Pancreas (tissue), 10 donors: Measurements from ENCODE around the gene SDK1. TPM values are rescaled to one million over a fixed set of nuclear protein-coding genes. Genes with fewer than 3 reads are reported as not detected.

Experiments used
- ATAC-seq, 4 donors: fragments of 200-7000 bp; cut with Tn5 transposase; one replicate each; pipeline versions ENCODE4 v1.8.0 to v1.9.1; 2020; ENCODE audit warnings: mild to moderate bottlenecking in 4 of 4, moderate library complexity in 4 of 4
- DNase-seq, 6 donors: peaks; one replicate each; pipeline ENCODE4 v3.0.0-alpha.2; 2020
- FAIRE-seq: peaks from 2 replicates; lab custom pipeline; 2012; peaks lifted over from hg19 to GRCh38; lab: Jason Lieb, UNC
- H3K27ac ChIP-seq, 4 donors: fragments of 200-600 bp; sonication (generic); 1 replicate in 3 of 4; 2 replicates in 1 of 4; pipeline versions ENCODE4 v1.5.0 to v1.8.0; 2020
- H3K27me3 ChIP-seq, 4 donors: fragments of 200-600 bp; one replicate each; pipeline ENCODE4 v1.8.0; 2021
- H3K36me3 ChIP-seq, 3 donors: fragments of 200-600 bp; sonication (generic) in 1 of 3; one replicate each; pipeline versions ENCODE4 v1.5.0 to v1.8.0; 2020 to 2021
- H3K4me1 ChIP-seq, 3 donors: fragments of 200-600 bp; one replicate each; pipeline ENCODE4 v1.8.0; 2021
- H3K4me3 ChIP-seq, 4 donors: fragments of 200-600 bp; sonication (generic) in 2 of 4; one replicate each; pipeline versions ENCODE4 v1.5.0 to v1.8.0; 2020 to 2021
- H3K9me3 ChIP-seq, 4 donors: fragments of 200-600 bp; one replicate each; pipeline ENCODE4 v1.8.0; 2021
- CTCF ChIP-seq, 4 donors: fragments of 200-600 bp; sonication (generic) in 3 of 4; IDR thresholded peaks; one replicate each; pipeline versions ENCODE4 v1.5.0 to v1.8.0; 2021; ENCODE audit warnings: antibody characterized with exemption in 4 of 4
- WGBS, 2 donors: extraction: QIAGEN DNeasy Blood & Tissue Kit; methylation state at CpG; one replicate each; pipeline ENCODE4 v1.1.7; 2013; 5-methylcytosine and 5-hydroxymethylcytosine counted together
- intact Hi-C, 3 donors: fragments of 100-400 bp; cut with DNase I; formaldehyde crosslinking; loops; one replicate each; pipeline versions ENCODE4 v1.11.1 to v1.14.2; 2022
- polyA plus RNA-seq, 2 donors: library from polyadenylated mRNA; stranded (reverse); fragments of 200-250 nt; gene quantifications; one replicate each; pipeline ENCODE4 v1.2.3, GENCODE V29; 2013
- total RNA-seq, 6 donors: library from RNA; stranded (reverse); fragmentation: NEBNext Ultra II Directional in 4 of 6; extraction: Animal tissue kit (Norgen Biotek cat#: 25700) in 4 of 6; gene quantifications; one replicate each; pipeline versions ENCODE4 v1.2.1 to v1.2.4, GENCODE V29; 2021 to 2023
- donor health status: healthy with polysubstance abuse.
- donor health status: DM: no; HTN: no; CAD: no; lungs with moderate emphysema.
- donor health status: DM: no; HTN: no; CAD: no.
- donor health status: control.
- donor health status: control.
- donor health status: Bipolar disorder and iron deficiency.
- donor health status: DM: yes; HTN: yes; CAD: no.
- donor health status: DM: no; HTN: no; CAD: no.
- donor health status: DM: no; HTN: no; CAD: no.
- donor health status: DM: yes; HTN: yes; CAD: no.

The SDK1 gene
- total and polyA plus RNA-seq, 8 donors: 10.8 to 30.8 (median 19.8) TPM

GRCh38 chr7:3767917-3768777 lies 467.1 kb downstream of the SDK1 start:
- H3K9me3 ChIP-seq: no peaks in the 10 kb centered on the region
- ATAC-seq (no peak), DNase-seq (no peak), FAIRE-seq (no peak)
- no peaks in the 10 kb centered on the region for H3K36me3 ChIP-seq
- intact Hi-C loops: no loop called here
- H3K4me3 ChIP-seq: no peak overlapping the region
- no peaks in the 10 kb centered on the region for H3K27me3 ChIP-seq
- no peak overlapping the region for H3K27ac ChIP-seq
- no peak for TF ChIP-seq CTCF (IDR thresholded peaks at IDR 0.05)
- no peaks in the 10 kb centered on the region for H3K4me1 ChIP-seq
- WGBS, 2 donors: 85 to 88% methylated on average over 9 of the region's 9 CpGs

- no peaks in the 10 kb centered on the region for H3K4me1 ChIP-seq
- no peaks in the 10 kb centered on the region for H3K9me3 ChIP-seq
- DNase-seq: no peak
- no peak overlapping the region for H3K4me3 ChIP-seq
- H3K36me3 ChIP-seq: no peaks in the 10 kb centered on the region
- 86% methylated on average over 3 of the region's 3 CpGs for WGBS, 2 donors
- no peak for ATAC-seq
- no peak overlapping the region for H3K27ac ChIP-seq
- FAIRE-seq: no peak
- intact Hi-C loops: no loop called here
- TF ChIP-seq CTCF (IDR thresholded peaks at IDR 0.05): no peak
- no peaks in the 10 kb centered on the region for H3K27me3 ChIP-seq
Measured at GRCh38 chr7:3771906-3772305, 470.9 kb downstream of the SDK1 start.

- 90 to 93% methylated on average over 8 of the region's 8 CpGs for WGBS, 2 donors
- DNase-seq (no peak), FAIRE-seq (no peak), ATAC-seq (no peak)
- Histone ChIP-seq H3K9me3 (no peaks in the 10 kb centered on the region), H3K27me3 (no peaks in the 10 kb centered on the region), H3K36me3 (no peaks in the 10 kb centered on the region), H3K27ac (no peak overlapping the region), H3K4me1 (no peaks in the 10 kb centered on the region), H3K4me3 (no peak overlapping the region)
- TF ChIP-seq CTCF (IDR thresholded peaks at IDR 0.05): no peak
- intact Hi-C loops: no loop called here
Measured at GRCh38 chr7:3778345-3778744, 477.3 kb downstream of the SDK1 start.

GRCh38 chr7:3780016-3780415 lies 479.0 kb downstream of the SDK1 start:
- no peak for TF ChIP-seq CTCF (IDR thresholded peaks at IDR 0.05)
- WGBS, 2 donors: 89 to 91% methylated on average over 2 of the region's 2 CpGs
- no peak for ATAC-seq

GRCh38 chr7:3780525-3780924 lies 479.5 kb downstream of the SDK1 start:
- 87 to 92% methylated on average over 2 of the region's 2 CpGs for WGBS, 2 donors
- Histone ChIP-seq H3K4me3 (no peak overlapping the region), H3K27ac (no peak overlapping the region), H3K27me3 (no peaks in the 10 kb centered on the region), H3K4me1 (no peaks in the 10 kb centered on the region), H3K36me3 (no peaks in the 10 kb centered on the region), H3K9me3 (no peaks in the 10 kb centered on the region)
- DNase-seq (no peak), FAIRE-seq (no peak), ATAC-seq (no peak)
- no peak for TF ChIP-seq CTCF (IDR thresholded peaks at IDR 0.05)
- intact Hi-C loops: no loop called here

More at GRCh38 chr7:3780016-3780415, 479.0 kb downstream of the SDK1 start:
- no peaks in the 10 kb centered on the region for H3K4me1 ChIP-seq
- no peaks in the 10 kb centered on the region for H3K36me3 ChIP-seq
- DNase-seq (no peak), FAIRE-seq (no peak)
- intact Hi-C loops: no loop called here
- H3K27ac ChIP-seq: no peak overlapping the region
- no peak overlapping the region for H3K4me3 ChIP-seq
- no peaks in the 10 kb centered on the region for H3K27me3 ChIP-seq
- no peaks in the 10 kb centered on the region for H3K9me3 ChIP-seq
